Mesodermal cell (in vitro differentiated cells): Measurements from ENCODE around the gene SMIM22.

Source experiments
- H3K27ac ChIP-seq: 2 replicates; pipeline ENCODE4 v1.7.0; 2013; ENCODE audit warnings: mild to moderate bottlenecking, low read depth, low read length, moderate library complexity; ENCODE audit not compliant: severe bottlenecking
- H3K36me3 ChIP-seq: 2 replicates; pipeline ENCODE4 v1.7.1; 2013; ENCODE audit warnings: mild to moderate bottlenecking, low read length, moderate library complexity; ENCODE audit not compliant: control insufficient read depth, insufficient read depth
- H3K4me1 ChIP-seq: one replicate; pipeline ENCODE4 v1.7.1; 2013; ENCODE audit warnings: mild to moderate bottlenecking, low read length; ENCODE audit not compliant: insufficient read depth, control insufficient read depth, poor library complexity, severe bottlenecking
- H3K4me3 ChIP-seq: 2 replicates; pipeline ENCODE4 v1.7.0; 2013; ENCODE audit warnings: low read length, control low read depth, mild to moderate bottlenecking; ENCODE audit not compliant: insufficient read depth, poor library complexity, severe bottlenecking; ENCODE audit errors: extremely low read depth
- H3K9me3 ChIP-seq: 2 replicates; pipeline ENCODE4 v1.7.1; 2013; ENCODE audit warnings: mild to moderate bottlenecking, low read length, moderate library complexity; ENCODE audit not compliant: control insufficient read depth
- WGBS, 2 experiments: methylation state at CpG; one replicate each; pipeline ENCODE4 v1.1.5; 2013; ENCODE audit warnings: missing lambda C conversion rate in 2 of 2; ENCODE audit not compliant: insufficient coverage in 2 of 2; 5-methylcytosine and 5-hydroxymethylcytosine counted together

SMIM22 gene

DNA sequence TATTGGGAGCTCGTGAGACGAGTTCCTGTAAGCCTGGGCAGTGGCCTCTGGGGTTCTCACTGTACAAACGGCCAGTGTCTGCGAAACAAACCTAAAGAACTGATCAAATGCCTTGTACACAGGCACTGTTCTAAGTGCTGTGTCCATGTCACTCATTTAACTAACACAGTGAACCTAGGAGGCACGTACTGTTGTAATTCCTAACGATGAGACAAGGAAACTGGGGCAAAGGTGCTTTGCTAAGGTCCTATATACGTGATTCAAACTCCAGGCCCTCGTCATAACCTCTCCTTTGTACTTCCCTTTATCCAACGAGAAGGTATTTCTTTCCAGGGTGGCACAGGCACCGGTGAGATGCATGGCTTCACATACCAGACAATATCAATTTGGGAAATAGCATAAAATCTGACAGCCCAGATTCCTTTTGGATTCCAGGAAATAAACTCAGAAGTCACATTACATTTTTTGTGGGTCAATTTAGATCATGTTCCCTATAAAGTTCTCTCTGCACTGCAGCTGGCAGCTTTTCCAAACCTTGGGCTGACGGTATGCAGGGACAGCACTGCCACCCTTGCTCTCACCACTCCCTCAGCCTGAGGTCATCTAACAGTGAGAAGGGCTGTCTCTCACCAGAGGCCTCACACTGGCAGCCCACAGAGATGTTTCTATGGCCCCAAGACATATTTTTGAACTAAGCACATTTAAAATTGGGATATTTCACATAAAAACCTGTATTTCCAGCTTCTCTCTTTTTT, 33.6 kb downstream of the SMIM22 start:
- no peaks in the 10 kb centered on the region for H3K4me1 ChIP-seq
- peaks cover 99% of the 10 kb centered on the region for H3K36me3 ChIP-seq
- no peak overlapping the region for H3K4me3 ChIP-seq
- no peak overlapping the region for H3K27ac ChIP-seq
- no peaks in the 10 kb centered on the region for H3K9me3 ChIP-seq
- 92 to 95% methylated on average over 10 to 11 of the region's 11 CpGs for WGBS, 2 experiments

DNA sequence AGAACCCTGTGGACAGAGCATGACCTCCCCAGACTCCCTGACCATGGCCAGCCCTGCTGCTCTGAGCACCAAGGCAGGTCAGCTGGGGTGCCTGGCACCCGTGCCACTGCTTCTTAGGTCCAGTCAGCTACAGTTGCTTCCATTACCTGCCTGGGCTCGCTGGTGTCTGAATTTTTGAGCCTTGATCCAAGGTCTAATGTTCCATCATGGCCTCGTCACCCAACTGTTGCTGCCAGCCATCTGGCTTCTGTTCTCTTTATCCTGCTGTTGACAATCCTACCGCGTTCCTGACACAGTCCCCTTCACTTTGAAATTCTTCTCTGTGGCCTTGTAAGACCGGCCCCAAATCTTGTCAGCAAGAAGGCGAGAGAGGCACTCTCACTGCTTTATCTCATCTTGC, 35.2 kb downstream of the SMIM22 start:
- WGBS, 2 experiments = 95 to 98% methylated on average over 7 of the region's 7 CpGs
- H3K4me3 ChIP-seq = no peak overlapping the region
- no peak overlapping the region for H3K27ac ChIP-seq
- H3K4me1 ChIP-seq = no peaks in the 10 kb centered on the region
- peaks cover 98% of the 10 kb centered on the region for H3K36me3 ChIP-seq
- H3K9me3 ChIP-seq = no peaks in the 10 kb centered on the region

DNA sequence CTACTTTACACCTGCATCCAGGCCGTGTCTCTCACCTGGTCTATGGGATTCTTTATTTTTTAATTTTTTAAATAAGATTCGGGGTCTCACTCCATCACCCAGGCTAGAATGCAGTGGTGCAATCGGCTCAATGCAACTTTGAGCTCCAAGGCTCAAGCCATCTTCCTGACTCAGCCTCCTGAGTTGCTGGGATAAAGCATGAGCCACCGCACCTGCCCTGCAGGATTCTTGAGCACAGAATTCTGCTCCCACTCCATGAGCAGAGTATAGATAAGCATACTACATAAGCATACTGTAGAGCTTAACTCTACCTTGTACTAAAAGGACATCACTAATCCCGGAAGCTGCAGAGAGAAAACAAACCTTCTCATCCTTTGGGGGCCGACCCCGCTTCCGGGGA, 36.4 kb downstream of the SMIM22 start:
- no peak overlapping the region for H3K4me3 ChIP-seq
- H3K4me1 ChIP-seq = no peaks in the 10 kb centered on the region
- peaks cover 98% of the 10 kb centered on the region for H3K36me3 ChIP-seq
- H3K27ac ChIP-seq = no peak overlapping the region
- no peaks in the 10 kb centered on the region for H3K9me3 ChIP-seq
- 96 to 100% methylated on average over 3 to 6 of the region's 8 CpGs for WGBS, 2 experiments

DNA sequence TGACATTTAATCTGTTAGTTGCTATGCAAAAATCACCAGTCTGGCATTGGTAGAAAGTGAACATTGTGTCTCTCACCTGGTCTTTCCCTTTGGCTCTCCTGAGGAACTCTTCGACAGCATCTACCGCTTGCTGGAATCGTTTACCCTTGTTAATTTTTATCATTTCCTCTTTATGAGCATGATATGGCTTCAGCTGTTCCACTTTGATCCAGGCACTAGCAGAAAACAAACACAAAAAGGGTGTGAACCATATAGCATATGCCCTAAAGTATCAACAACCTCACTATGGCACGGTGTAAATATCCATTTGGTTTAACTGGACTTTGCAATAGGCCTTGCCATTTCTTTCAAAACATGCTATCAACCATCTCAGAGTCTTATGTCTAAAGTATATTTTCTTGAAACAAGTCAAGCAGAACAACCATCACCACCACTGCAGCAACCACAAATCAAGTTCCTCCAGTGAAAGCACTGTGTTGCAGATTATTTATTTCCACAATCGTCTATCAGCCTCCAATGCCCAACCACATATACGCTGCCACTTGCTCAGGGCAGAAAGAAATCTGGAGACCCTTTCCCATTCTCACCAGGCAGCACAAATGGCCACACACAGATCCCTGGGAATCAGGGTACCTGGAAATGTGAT, 37.7 kb downstream of the SMIM22 start:
- H3K9me3 ChIP-seq = no peaks in the 10 kb centered on the region
- H3K27ac ChIP-seq = no peak overlapping the region
- H3K4me1 ChIP-seq = no peaks in the 10 kb centered on the region
- no peak overlapping the region for H3K4me3 ChIP-seq
- 88 to 100% methylated on average over 3 to 4 of the region's 6 CpGs for WGBS, 2 experiments
- H3K36me3 ChIP-seq = peaks cover 96% of the 10 kb centered on the region

DNA sequence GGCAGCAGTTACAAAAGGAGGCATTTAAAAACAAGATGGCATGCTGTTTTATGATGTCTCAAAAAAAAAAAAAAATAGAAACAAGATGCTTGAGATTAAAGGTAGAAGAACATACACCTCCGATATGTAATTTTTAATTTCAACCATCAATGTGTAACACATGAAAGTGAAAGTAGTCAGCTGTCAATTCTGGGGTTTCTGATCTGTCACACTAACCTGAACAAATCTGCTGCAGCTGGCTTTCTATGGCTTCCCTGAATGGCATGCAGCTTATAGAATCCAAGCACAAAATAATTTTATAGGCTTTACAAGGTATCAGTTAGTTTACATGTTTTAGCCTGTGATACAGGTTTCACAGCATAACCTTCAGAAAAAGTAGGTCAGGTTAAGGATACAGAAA, 38.4 kb downstream of the SMIM22 start:
- Histone ChIP-seq H3K36me3 (peaks cover 97% of the 10 kb centered on the region), H3K9me3 (no peaks in the 10 kb centered on the region), H3K4me1 (no peaks in the 10 kb centered on the region), H3K4me3 (no peak overlapping the region), H3K27ac (no peak overlapping the region)
- WGBS, 2 experiments = 100% methylated on average over 1 of the region's 1 CpG; no CpG with 5 or more reads in 1 of the 2 experiments

DNA sequence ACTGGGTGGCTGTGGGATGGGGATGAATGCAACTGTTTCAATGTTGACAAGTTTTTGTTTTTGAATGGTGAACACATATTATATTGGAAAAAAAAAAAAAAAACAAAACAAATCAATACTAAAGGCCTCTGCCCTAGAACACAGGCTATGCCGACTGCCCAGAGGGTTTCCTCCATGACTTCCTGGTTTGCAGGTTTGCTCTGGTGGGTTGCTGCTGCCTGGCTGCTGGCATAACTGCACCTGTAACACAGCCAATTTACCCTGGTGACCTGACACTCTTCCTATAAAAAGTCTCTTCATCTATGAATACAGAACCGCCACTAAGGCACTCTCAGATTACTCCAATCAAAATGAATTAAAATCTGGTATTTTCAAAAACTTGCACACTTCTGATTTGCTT, 41.6 kb downstream of the SMIM22 start:
- WGBS, 2 experiments = 100% methylated on average over 1 to 2 of the region's 2 CpGs
- Histone ChIP-seq H3K36me3 (peaks cover 95% of the 10 kb centered on the region), H3K27ac (no peak overlapping the region), H3K4me3 (no peak overlapping the region), H3K4me1 (no peaks in the 10 kb centered on the region), H3K9me3 (no peaks in the 10 kb centered on the region)

DNA sequence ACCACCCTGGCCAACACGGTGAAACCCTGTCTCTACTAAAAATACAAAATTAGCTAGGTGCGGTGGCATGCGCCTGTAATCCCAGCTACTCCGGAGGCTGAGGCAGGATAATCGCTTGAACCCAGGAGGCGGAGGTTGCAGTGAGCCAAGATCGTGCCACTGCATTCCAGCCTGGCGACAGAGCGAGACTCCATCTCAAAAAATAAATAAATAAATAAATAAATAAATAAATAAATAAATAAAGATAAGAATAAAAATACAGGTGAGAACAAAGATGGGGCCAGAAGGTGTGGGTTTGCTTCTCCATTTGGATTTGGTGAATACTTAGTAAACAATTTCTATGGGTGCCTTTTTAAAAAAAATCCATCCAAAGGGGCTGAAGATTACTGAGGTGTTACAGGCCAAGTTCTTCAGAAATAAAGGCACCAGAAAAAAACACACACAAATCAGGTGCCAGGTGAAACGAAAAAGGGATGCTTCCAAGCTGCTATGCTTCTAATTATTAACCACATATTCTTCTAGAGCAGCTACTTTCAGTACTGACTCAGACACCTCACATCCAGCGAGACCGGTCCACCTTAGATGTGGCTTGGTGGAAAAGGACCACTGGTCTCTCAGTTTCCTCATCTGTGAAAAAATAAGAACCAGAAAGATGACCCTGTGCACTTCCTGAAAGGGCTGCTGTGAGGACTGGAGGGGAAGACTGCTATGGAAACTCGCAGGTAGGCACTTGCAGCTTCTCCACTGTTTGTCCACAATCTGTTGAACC, 42.7 kb downstream of the SMIM22 start:
- no peaks in the 10 kb centered on the region for H3K4me1 ChIP-seq
- 92 to 98% methylated on average over 5 to 8 of the region's 13 CpGs for WGBS, 2 experiments
- H3K36me3 ChIP-seq = peaks cover 95% of the 10 kb centered on the region
- no peak overlapping the region for H3K27ac ChIP-seq
- H3K4me3 ChIP-seq = no peak overlapping the region
- H3K9me3 ChIP-seq = no peaks in the 10 kb centered on the region

DNA sequence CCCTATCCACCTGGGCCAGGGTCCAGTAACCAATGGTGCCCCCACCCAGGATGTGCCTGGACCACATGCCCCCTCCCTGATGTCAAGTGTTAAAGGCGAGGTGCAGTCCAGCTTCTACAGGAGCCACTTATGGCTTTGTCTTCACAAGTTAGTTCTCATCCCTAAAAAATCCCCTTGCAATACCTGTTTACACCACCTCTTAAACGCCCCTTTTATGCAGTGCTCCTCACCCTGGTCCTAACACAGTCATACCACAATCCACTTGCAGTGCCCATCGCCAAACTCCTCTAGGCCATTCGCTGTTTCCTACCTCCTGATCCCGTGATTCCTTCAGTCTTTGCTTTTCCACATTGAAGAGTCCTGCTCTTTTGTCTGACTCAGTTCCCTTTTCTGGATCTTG, 44.8 kb downstream of the SMIM22 start:
- WGBS, 2 experiments = 94 to 97% methylated on average over 5 of the region's 5 CpGs
- Histone ChIP-seq H3K27ac (no peak overlapping the region), H3K9me3 (no peaks in the 10 kb centered on the region), H3K4me3 (no peak overlapping the region), H3K4me1 (no peaks in the 10 kb centered on the region), H3K36me3 (peaks cover 95% of the 10 kb centered on the region)

DNA sequence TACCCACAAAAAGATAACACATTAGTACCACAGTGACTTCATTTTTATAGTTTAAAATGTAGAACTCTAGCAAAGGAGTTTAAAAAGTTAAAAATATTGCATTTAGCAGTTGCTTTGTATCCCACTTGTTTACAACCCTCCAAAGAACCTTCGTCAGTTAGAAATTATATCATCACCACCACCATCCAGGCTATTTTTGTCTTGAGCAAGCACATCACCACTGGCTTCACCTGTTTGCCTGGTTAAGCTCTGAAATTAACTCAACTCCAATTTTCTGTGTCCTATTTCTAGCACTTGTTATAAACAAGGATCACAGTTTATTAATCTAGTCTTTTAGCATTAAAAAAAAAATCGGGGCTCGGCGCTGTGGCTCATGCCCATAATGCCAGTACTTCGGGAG, 45.8 kb downstream of the SMIM22 start:
- H3K4me1 ChIP-seq = no peaks in the 10 kb centered on the region
- H3K4me3 ChIP-seq = no peak overlapping the region
- H3K9me3 ChIP-seq = no peaks in the 10 kb centered on the region
- H3K36me3 ChIP-seq = peaks cover 92% of the 10 kb centered on the region
- no peak overlapping the region for H3K27ac ChIP-seq
- 77 to 80% methylated on average over 5 of the region's 5 CpGs for WGBS, 2 experiments
